ENCODE results near the gene INA.
"Not testable (repeated sequence)": the region's sequence is repeated elsewhere in the genome, so short reads cannot be mapped to it uniquely, and the experiment has no call there.

- not testable (repeated sequence) for TF ChIP-seq CTCF (conservative IDR thresholded peaks at IDR 0.05); ZFX (IDR thresholded peaks at IDR 0.05)
Observed at GRCh38 chr10:103258928-103259327, 18.0 kb upstream of the INA start.

All from C4-2B (cell line).